ENCODE measurements around the gene ASF1B. TPM values are rescaled to one million over a fixed set of nuclear protein-coding genes. Genes with fewer than 3 reads are reported as not detected.

ASF1B gene
- total RNA-seq, 1 donor from 2014 or later = 1.1 TPM

DNA sequence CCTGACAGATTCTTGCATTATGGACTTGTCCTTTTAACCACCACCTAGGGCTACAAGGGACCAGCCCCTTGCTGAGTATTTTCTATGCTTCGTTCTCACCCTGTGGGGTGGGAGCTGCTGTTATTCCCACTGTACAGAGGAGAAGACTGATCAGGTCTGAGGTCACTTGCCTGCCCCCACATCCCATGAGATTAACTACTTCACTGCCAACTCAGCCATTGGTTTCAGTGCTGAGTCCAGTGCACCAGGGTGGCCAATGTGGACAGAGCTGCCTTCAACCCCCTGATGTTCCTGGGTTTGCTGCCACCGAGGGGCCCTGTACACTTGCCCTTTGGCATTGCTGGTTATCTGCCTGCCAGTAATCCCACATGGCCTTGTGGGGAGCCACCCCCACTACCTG, 25.7 kb downstream of the ASF1B start:
- DNase-seq (ENCODE audit: low read depth) = no peak

DNA sequence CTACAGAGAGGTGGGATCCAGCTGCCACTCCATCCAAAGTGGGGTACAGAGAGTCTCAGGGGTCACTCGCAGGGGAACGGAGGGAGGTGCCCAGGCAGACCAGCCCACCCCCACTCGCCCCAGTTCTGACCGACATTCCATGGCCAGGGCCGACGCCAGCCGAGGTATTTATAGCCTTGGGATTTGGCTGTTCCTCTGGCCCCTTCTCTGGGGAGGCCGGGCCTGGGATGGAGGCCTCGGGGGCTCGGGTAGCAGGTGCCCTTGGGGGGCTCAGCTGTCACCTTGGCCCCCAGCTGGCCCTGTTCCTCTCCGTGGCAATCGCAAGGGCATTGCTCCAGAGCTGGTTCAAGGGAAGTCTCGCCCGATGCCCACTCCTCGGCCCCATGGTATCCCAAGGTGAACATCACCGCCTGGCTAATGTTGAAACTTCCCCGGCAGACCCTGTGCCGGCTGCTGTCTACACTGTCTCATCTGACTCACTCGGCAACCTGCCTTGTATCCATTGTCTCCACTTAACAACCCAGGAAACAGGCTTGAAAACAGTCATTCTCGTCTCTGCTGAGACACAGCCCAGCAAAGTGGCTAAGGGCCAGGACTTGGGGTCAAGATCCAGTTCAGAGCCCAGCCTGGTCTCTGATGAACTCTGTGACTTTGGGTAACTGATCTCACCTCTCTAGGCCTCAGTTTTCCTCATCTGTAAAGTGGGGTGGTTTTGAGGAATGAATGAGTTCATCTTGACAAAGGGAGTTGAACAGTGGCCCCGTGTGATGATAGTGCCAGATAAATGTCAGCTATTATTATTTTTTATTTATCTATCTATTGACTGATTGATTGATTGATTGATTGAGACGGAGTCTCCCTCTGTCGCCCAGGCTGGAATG, 28.6 kb downstream of the ASF1B start:
- DNase-seq (ENCODE audit: low read depth) = peak; percentile 27

DNA sequence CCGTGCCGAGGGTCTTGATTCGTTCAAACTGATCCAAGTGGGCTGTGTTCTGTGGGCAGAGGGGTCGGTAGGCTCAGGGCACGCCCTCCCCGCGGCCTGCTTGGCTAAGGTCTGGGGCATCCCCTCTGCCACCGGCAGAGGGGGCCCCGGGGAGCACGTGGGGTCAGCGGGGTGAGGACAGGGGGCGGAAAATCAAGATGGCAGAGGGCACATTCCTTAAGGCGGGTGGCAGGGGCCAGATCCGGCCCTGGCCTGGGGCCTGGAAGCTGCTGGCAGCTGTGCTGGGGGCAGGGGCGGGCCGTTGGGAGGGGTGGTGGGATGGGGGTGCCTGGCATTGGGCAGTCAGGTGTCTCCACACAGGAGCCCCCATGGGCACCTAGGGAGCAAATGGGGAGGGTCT, 29.5 kb downstream of the ASF1B start:
- DNase-seq (ENCODE audit: low read depth) = no peak

DNA sequence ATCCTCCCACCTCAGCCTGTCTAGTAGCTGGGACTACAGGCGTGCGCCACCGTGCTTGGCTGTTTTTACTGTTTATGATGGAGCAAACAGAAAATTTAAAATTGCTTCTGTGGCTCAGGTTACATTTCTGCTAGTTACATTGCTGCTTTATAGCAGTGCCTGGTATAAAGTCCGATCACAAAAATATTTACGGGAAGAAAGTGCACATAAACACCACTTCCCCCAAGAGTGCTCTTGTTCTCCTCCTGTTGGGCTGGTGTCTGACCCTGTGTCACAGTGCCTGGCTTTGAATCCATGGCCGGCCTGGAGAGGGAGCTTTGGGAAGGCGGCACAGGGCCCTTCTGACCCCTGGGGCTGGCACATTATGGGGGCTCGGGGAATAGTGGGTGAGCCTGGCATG, 30.7 kb downstream of the ASF1B start:
- no peak for DNase-seq (ENCODE audit: low read depth)

DNA sequence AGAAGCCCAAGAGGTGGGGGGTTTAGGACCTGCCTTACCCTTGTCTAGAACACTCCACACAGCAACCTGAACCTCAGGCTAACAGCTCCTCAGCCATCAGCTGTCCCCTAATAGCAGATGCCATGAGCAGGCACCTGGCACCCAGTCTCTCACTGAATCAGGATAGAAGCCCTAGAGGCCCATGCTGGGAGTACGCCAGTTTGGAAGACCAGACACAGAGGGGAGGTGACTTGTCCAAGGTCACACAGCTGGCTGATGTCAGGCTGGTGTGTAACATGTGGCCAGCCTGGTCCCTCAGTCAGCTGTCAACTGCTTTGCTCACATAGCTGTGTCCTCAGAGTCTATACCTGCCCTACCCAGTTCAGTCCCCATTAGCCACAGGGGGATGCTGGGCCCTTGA, 33.1 kb downstream of the ASF1B start:
- no peak for DNase-seq (ENCODE audit: low read depth)

DNA sequence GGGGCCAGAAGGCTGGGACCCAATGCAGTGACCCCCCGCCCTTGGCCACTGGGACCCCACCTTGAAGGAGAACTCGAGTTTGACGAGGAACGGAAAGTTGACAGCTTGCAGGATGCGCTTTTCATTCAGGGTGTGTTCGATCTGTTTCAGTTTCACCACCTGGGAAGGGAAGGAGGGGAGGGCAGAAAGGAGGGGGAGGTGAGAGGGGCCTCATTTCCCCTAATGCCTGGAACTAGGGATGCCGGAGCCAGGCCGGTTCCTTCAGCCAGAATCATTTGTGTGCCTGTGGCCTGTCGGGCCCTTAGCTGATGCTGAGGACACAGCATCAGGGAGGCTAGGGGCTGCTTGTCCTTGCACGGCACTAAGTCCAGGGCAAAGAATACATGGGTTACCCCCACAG, 33.6 kb downstream of the ASF1B start:
- no peak for DNase-seq (ENCODE audit: low read depth)

DNA sequence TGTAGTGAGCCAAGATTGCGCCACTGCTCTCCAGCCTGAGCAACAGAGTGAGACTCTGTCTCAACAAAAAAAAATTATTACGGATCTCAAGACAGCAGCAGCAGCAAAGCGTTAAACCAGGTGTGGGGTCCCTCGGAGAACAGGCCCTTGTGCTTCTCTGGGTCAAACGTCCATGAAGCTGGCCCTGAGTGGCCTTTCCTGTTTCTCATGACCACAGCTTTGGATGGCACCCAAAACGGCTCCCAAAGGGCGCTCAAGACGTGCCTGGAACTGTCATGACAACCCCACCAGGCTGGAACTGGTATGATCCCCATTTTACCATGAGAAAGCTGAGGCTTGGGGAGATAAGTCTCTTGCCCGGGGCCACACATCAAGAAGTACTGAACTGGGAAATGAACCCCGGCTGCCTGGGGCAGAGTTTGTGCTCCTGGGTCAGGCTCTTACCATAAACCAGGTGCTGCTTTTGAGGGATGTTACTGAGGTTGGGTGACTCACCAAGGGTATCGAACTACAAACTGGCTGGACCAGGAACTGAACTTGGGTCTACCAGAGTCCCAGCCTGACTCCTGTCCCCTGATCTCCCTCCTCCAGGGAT, 34.2 kb downstream of the ASF1B start:
- no peak for DNase-seq (ENCODE audit: low read depth)

DNA sequence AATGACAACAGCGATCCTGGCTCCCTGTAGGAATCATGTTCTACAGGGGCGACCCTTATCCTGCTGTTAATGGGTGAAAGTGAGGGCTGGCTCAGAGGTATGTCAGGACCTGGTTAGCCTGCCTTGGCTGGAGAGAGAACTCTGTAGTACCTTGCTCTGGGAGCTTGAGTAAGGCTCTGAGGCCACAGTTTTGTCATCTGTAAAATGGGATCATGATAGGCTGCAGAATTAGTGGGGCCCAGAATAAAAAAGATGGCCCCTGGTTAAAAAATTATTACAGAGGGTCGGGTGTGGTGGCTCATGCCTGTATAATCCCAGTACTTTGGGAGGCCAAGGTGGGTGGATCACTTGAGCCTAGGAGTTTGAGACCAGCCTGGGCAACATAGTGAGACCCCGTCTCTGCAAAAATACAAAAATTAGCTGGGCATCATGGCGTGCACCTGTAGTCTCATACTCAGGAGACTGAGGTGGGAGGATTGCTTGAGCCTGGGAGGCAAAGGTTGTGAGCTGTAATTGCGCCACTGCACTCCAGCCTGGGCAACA, 35.3 kb downstream of the ASF1B start:
- DNase-seq (ENCODE audit: low read depth) = no peak

DNA sequence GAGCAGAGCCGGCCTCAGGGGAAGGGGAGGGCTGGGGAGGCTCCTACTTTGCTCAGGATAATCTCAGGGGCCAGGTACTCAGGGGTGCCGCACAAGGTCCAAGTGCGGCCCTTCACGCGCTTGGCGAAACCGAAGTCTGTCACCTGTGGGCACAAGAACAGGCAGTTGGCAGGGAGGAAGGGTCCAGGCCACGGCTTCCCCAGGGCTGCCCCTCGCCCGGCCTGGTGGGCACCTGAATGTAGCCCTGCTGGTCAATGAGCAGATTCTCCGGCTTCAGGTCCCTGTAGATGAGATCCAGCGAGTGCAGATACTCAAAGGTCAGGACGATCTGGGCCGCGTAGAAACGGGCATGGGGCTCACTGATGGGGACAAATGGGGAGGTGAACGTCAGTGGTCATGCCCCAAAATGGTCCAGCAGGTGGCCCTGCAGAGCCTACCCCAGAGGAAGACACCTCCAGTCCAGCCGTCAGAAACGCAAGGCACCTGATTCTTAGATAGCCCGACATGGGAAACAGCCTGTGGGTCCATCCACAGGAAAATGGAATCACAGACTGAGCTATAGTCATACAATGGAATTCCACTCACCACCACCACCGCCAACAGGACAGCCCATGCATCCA, 38.7 kb downstream of the ASF1B start:
- DNase-seq (ENCODE audit: low read depth) = no peak

DNA sequence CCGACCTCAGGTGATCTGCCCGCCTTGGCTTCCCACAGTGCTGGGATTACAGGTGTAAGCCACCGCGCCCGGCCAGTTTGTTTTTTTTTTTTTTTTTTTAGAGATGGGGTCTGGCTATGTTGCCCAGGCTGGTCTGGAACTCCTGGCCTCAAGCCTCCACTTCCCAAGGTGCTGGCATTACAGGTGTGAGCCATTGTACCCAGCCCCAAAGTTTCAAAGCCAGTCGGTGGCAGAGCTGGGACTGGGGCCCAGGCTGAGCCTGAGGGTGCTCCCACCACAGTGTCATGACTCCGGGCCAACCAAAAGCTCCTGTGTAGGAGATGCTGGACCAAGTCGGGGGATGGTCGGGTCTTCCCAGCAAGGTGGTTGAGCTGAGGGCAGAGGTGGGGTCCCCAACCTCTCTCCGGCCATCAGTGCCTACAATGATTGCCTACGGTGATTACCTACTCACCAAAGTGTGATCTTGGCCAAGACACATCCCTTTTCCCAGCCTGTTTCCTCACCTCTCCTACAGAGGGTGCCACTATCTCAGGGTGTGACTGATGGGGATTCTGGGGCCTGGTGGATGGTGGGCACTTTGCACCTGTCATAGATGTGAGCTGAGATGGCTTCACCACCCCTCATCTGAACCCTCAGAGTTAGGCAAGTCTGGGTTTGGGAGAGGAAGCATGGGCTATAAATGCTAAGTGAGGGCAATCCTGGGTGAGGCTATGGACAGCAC, 40.0 kb downstream of the ASF1B start:
- no peak for DNase-seq (ENCODE audit: low read depth)

DNA sequence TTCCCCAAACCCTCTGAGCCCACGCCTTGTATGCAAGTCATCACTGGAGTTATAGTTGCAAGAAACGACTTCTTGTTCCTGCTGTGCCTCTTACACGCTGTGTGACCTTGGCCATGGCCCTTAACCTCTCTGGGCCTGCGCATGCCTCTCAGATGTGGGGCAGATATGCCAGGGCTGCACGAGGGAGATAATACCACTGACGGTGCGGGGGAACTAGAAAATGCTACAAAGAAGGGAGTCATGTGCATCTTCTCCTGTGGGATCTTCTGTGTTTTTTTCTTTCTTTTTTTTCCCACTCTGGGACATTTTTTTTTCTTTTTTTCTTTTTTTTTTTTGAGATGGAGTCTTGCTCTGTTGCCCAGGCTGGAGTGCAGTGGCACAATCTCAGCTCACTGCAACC, 41.5 kb downstream of the ASF1B start:
- no peak for DNase-seq (ENCODE audit: low read depth)

DNA sequence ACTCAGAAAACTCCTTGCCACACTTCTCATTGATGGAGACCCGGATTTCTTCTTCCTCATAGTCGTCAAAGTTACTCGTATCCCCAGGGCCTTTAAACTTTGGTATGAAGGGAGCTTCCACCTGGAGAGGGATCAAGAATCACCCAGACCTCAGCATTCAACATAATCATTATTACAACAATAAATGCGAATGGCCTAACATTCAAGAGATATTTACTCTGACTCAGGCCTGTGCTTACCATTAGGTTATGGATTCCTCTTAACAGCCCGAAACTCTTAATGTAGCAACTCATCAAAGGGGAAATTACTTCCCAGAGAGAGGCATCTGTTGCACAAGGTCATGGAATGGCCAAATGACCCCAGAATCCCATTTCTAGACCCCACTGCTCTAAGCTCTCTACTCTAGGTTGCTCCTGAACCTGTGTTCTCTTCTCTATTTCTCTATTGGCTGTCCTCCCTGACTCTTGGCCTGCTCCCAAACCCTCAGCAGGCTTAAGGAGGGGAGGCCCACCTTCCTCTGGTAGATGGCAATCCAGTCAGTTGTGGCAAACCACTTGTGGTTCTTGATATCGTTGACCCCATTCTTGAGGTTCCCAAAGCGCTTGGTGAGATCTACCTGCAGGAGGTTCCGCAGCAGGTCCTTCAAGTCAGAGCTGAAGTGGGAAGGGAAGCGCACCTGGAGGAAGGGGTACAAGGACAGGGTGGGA, 43.1 kb downstream of the ASF1B start:
- no peak for DNase-seq (ENCODE audit: low read depth)

DNA sequence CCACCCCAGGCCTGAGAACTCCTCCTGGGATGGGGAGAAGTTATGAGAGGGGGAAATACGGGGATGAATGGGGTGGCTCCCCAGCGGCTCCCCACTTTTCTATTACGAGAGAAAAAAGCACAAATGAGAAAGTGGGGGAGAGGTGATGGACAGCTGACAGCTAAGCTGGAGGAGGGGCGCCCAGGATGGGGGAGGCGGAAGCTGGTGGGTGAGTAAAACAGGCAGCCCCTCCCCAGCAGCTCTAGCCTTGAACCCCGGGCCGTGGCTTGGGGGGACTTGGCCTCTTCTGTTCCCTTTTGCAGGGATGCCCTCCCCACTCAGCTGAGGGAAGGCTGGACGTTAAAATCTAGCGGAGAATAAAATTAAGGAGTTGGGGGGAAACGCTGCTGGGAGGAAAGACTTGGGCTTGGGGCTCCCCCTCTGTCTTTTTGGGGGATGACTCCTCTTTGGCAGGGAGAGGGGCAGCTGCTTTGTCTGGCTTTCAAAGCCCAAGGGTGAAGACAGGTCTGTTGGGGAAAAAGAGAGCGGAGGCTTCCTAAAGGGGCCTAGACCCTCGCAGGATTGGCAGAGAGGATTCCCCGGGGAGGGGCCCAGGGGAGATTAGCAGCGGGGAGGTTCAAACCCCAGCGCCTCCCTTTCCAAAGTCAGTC, 44.5 kb downstream of the ASF1B start:
- DNase-seq (ENCODE audit: low read depth) = no peak

DNA sequence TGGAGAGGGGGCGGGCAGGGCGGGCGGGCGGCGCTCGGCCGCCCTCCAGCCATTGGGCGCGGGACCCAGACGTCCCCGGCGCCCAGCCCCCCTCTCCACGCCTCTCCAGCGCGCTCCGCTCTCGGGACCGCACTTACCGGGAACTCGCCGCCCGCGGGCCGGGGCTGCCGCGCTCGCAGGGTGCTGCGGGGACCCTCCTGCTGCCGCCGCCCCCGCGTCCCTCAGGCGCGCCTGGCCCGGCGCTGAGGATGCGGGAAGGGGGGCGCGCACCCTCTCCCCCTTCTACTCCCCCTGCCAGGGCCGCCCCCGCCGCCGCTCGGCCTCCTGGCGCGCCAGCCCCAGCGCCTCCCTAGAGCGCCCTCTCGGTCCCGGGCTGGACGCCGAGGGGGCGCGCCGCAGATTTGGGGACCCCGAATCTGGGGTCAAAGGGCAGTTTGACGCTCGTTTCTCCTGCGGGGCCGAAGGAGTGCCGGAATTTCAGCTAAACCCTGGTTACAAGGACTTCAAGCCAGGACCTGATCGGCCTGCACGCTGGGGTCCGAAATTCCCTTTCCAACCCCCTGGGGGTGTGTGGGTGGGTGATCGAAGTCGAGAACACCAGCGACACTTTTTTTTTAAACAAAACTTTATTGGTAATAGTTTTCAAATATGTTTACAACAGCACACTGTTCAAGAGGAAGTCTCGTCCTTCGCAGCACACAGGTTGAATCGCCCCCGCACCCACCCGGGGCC, 45.1 kb downstream of the ASF1B start:
- peak; percentile 73 for DNase-seq (ENCODE audit: low read depth)

DNA sequence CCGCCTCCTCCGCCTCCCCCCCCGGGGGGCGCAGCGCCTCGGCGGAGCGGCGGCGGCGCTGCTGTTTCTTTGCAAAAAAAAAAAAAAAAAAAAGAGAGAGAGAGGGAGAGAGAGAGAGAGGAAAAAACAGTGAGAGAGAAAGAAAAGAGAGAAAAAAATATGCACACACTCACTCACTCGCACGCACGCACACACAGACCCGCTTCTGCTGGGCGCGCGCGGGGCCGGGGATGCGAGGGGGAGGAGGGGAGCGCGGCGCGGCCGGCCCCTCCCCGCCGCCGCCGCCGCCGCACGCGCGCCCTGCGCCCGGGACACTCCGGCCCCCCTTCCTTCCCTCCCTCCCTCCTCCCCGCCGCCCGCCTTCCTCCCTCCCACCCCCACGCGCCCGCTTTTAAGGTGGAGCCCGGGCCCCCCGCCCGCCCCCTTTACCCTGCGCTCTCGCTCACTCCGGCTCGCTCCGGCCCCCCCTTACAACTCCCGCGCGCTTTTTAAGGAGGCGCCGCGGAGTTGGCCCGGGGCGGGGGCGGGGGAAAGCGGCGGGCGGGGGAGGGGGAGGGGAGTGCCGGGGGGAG, 45.8 kb downstream of the ASF1B start, which contains the start of gene SAMD1:
SAMD1 (minus strand) TSS at position 243 of the 572 bp plus-strand sequence.
- peak; percentile 41 for DNase-seq (ENCODE audit: low read depth)

DNA sequence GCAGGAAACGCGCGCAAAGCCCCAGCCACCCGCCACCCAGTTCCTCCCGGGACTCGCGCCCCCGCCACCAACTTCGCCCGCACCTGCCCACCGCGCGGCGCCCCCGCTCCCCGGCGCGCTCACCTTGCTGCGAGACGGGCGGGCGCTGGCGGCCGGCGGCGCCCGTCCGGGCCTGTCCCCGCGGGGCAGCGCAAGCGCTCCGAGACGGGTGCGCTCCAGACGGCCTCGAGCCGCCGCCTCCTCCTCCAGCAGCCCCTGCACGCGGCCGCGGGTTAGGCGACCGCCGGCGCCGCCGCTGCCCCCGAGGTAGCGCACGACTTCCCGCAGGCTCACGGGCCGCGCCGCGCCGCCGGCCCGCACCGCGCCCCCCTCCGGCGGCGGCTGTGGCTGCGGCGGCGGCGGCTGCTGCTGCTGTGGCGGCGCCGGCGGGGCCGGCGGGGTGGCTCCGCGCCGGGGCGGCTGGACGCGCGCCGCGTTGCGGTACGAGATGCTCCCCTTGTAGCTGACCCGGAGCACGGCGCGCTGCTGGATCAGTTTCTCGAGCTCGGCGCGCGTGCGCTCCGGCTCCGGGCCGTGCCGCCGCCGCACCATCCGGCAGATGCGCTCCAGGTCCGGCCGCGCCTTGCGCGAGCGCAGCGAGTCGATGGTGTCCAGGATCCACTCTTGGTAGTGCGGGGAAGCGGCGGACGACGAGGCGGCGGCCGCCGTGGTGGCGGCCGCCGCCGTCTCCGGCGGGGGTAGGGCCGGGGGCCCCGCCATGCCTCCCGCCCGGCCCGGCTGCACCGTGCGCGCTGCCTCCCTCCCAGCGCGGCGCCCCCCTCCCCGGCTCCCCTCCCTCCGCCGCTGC, 46.5 kb downstream of the ASF1B start:
- no peak for DNase-seq (ENCODE audit: low read depth)

DNA sequence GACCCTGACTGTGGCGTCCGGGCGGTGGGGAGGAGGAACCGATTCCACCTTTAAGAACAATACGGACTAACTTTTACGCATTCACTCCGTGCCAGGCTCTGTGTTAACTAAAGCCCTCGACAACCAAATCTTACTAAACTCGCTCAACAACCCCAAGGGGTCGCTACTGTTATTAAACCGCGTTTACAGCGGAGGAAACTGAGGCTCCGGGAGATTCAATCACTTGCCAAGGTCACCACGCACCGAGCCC, 47.1 kb downstream of the ASF1B start:
- no peak for DNase-seq (ENCODE audit: low read depth)

DNA sequence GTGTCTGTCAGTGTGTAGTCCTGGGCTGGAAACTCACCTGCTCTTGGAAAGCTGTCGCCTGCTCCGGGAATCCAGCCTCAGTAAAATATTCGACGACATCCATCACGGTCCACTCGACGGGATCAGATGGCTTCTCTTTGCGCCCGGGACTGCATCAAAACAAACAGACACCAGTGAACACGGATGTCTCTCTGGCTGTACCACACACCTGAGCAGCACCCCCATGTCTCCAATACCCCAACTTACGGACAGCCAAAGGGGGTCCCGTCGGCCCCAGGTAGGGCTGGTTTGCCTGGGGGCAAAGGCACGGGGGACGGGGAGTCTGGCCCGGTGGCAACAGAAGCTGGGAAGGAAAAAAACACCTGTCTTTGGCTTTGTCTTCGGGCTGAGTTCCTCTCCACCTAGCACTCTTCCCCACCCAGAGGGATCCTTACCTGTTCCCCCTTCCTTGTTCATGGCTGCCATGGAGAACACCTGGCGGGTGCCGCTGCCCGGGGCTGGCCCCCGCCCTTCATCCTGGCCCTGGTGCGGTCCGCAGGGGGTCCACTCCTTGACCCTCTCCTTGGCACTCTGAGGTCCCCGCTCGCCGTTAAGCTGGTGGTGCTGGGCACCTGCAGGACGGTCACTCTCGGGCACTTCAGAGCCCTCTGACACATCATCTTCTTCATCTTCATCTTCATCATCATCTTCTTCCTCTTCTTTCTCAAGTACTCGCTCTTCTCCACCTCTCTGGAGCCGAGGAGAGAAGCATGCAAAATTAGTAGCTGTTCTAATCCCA, 47.6 kb downstream of the ASF1B start:
- no peak for DNase-seq (ENCODE audit: low read depth)
